ENCODE measurements around the gene ANKS4B. TPM values are rescaled to one million over a fixed set of nuclear protein-coding genes. Genes with fewer than 3 reads are reported as not detected.

ANKS4B gene
- total and polyA plus RNA-seq, 4 donors, result 0.08 to 6.9 TPM; not detected in 2

Other genes with a start within 250 kb of the ANKS4B start
- not detected for gene DNAH3, start 82.9 kb upstream of the ANKS4B start, total RNA-seq
- not detected for gene DNAH3, start 82.9 kb upstream of the ANKS4B start, polyA plus RNA-seq
- 10 to 100 TPM; 42.8 to 55.5 TPM for gene LDAF1, start 75.0 kb upstream of the ANKS4B start, total RNA-seq
- gene LDAF1, start 75.0 kb upstream of the ANKS4B start, polyA plus RNA-seq, result 10 to 100 TPM; 57.1 to 62.5 TPM
- not detected for gene ZP2, start 22.1 kb upstream of the ANKS4B start, total RNA-seq
- not detected for gene ZP2, start 22.1 kb upstream of the ANKS4B start, polyA plus RNA-seq
- gene CRYM, start 44.6 kb downstream of the ANKS4B start, total RNA-seq, result under 1 TPM in 1 of 2 donors, not detected in 1; 0.30 TPM
- gene CRYM, start 44.6 kb downstream of the ANKS4B start, polyA plus RNA-seq, result 1 to 10 TPM in 1 of 2 donors, not detected in 1; 2.8 TPM